GM12801 (cell line): Measurements from ENCODE around the gene TBC1D4.

Experiments used
- CTCF ChIP-seq: IDR thresholded peaks from one replicate; pipeline ENCODE4 v1.5.1; 2011; ENCODE audit warnings: control low read depth; ENCODE audit not compliant: insufficient read length; ENCODE audit errors: extremely low read depth

Gene TBC1D4

GRCh38 chr13:75470676-75471075, 11.3 kb downstream of the TBC1D4 start:
- no peak for TF ChIP-seq CTCF

- TF ChIP-seq CTCF = no peak
Measured at GRCh38 chr13:75469047-75469446, 12.9 kb downstream of the TBC1D4 start.

- no peak for TF ChIP-seq CTCF
Measured at GRCh38 chr13:75468602-75469001, 13.4 kb downstream of the TBC1D4 start.

- no peak for TF ChIP-seq CTCF
Measured at GRCh38 chr13:75468098-75468497, 13.9 kb downstream of the TBC1D4 start.

GRCh38 chr13:75467040-75467728, 14.8 kb downstream of the TBC1D4 start:
- TF ChIP-seq CTCF = no peak

- no peak for TF ChIP-seq CTCF
Measured at GRCh38 chr13:75465236-75465635, 16.7 kb downstream of the TBC1D4 start.

GRCh38 chr13:75461314-75461713, 20.7 kb downstream of the TBC1D4 start:
- no peak for TF ChIP-seq CTCF
